Measurements from ENCODE around the gene CYBA.
A peak's percentile ranks its signal among the peaks of the same experiment; 100 is the strongest.

Gene CYBA

DNA sequence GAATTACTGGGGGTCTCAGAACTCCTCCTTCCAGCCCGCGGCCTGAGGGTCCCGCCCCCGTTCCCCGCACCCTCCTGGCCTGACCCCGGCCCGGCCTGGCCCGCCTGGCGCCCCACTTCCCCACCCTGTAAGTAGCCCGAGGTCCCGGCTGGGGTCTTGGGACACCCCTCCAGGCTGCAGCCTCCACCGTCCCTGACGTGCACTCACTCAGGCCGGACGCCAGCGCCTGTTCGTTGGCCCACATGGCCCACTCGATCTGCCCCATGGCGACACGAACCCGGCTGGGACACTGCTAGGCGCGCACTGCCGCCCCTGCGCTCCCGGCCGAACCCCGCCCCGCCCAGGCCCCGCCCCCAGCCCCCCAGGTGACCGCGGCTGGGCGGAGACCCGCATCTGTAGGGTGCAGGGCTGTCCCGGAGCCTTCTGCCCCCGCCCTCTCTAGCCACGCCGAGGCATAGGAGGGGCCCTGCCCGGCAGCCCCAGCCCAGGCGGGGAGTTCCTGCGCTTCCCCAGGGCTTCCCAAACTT, at the start of gene CYBA:
TSS of gene CYBA (minus strand) at position 305 of the 527 bp plus-strand sequence. CDS start at position 265, 40 bp downstream.
- DNase-seq = no peak

DNA sequence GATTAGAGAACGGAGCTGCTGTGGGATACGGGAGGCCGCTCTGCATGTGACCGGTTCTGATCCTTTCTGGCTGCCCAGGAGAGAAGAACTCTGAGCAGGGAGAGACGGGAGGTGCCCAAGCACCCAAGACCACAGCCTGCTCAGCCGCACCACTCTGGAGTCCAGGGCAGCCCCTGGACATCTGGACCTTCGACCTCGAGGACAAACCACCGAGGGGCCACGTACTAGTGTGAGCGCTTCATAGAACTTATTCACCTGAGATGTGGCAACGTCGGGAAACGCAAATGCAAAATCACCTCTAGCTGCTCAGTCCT, 49.4 kb upstream of the CYBA start:
- DNase-seq = no peak

DNA sequence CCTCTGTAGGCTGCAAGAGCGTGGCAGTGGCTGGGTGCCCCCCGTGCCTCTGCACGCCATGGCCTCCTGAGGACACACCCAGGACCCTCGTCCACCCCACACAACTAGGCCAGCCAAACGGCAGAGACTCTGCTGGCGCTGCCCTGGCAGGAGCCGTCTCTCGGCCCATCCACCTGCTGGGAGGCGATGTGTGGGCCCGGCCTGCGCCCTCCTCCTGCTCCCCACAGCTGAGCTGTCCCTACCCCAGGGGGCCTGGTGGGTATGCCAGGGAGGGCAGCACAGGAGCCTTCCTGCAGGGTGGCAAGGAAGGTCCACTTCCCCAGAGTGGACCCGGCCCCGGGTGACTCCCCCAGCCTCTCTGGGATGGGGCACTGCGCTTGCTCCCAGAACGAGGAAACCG, 48.3 kb upstream of the CYBA start:
- no peak for DNase-seq

DNA sequence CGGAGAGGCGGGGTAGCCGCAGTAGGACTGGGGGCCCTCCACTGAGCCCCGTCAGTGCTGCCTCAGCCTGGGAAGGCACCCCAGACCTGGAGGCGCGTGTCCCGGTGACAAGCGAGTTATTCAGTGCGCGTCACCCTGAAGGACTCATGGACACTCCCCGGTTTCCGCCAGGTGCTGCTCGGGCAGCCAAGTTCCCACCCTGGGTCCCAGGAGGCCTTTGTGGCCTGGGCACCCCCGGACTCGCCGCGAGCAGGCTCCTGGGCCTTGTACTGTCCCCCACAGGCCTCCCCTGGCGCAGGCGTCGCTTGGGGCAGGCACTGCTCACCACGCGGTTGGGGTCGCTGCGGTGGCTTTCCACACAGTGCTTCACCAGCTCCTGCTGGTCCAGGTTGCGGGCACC, 47.8 kb upstream of the CYBA start:
- no peak for DNase-seq

DNA sequence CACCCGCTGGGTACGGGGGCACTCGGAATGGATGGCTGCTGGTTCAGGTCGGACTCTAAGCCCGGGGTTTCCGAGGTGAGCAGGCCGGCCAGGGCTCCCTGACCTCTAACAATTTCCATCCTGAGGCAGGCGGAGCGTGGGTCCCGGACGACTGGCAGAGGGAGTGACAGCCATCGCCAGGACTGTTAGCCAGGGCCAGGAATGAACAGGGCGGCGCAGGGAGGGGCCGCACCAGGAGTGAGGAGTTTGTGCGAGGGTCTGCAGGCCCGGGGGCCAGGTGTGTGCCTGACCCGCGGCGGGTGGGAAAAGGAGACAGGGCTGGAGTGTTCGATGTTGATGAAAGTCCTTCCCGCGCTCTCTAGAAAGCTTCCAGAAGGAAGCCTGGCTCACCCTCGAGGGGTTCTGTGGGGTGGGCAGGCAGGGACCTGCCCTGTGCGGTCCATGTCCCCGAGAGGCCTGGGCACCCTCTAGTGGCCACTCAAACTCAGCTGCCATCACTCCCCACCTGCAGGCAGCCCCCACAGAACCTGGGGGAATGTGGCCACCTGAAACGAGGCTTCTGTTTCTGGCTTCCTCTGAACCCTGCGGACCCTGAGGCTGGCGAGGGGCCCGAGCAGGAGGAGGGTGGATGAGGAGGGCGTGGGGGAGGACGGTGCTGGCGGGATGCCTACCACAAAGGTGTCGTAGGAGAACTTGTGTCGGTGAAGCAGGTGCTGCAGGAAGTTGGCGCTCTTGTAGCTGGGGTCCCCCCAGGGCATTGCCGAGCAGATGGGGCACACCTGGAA, 47.2 kb upstream of the CYBA start:
- no peak for DNase-seq

DNA sequence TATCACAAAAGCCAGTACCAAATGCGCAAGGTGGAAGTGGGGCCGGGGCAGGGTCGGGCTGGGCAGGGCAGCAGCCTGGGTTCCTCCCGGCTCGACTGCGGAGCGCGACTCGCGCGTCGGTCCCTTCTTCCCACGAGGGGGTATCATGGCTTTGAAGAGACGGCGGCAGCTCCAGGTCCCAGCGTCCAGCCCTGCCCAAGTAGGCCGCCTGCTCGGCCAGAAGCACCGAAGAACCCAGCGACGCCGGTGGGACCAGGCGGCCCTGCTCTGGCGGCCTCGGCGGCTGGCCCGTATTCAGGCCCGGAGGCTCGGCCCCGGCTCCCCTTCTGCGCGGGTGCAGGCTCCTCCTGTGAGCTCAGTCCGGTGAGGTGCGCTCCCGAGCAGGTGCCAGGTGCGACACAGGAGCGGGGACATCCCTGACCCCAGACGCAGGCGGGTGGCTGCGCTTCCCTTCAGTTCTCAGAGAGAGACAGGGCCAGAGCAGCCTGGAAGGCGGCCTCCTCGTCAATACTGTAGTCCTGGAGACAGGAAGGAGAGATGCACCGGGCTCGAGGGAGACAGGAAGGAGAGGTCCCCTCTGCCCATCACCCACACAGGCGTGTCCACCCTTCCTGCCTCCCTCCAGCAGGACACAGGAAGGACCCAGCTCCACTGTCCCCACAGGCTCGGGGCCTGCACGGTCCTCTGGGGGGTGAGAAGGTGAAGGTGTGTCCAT, 46.4 kb upstream of the CYBA start:
- no peak for DNase-seq

DNA sequence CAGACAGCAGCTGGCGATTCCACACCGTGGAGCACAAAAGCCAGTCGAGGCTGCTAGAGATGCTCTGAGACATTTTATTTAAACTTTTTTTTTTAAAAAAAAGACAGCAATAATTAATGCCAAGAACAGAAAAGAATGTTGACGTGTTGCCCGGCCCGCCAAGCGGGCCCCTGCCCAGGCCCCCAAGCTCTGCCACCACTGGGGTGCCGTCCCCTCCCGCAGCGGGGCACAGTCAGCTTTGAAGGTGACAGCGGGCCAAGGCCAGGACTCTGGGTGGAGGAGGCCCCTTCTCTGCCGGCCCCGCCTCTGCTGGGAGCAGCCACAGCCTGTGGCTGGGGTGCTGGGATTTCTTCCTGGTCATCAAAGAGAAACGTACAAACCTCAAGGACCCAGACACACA, 45.6 kb upstream of the CYBA start:
- DNase-seq = no peak

DNA sequence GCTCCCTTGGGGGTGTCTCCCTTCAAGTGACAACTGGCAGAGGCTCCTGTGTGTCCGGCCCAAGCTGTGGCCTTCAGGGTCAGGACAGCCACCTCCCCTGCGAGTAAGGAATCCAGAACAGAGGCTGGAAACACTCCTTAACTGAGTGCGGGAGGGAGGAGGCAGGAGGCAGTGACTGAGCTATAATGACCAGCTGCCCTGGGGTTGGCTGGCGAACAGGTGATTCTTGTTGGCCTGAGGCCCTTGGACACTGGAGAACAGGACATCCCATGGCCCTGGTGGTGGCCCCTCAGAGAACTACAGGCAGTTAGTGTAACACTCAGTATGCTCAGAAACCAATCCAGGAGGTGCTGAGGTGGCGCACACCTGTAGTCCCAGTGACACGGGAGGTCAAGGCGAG, 44.9 kb upstream of the CYBA start:
- DNase-seq = no peak

DNA sequence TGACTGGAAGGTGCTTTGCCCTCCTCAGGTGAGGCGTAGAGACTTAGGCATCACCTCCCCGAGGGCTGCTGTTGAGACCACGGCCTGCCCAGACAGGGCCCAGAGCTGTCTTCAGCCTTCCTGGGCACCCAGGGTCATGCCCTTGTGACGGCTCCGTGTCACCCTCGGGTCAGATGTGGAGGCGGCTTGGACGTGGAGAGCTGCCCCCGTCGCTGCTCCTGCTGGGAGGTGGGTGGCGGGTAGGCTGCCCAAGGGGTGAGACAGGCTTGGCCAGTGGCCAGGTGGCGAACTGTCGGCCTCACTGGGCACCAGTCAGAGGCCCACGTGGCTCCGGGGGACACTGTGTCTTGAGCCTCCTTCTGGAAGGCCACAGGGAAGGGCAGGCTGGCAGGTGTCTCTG, 44.4 kb upstream of the CYBA start:
- DNase-seq = no peak

DNA sequence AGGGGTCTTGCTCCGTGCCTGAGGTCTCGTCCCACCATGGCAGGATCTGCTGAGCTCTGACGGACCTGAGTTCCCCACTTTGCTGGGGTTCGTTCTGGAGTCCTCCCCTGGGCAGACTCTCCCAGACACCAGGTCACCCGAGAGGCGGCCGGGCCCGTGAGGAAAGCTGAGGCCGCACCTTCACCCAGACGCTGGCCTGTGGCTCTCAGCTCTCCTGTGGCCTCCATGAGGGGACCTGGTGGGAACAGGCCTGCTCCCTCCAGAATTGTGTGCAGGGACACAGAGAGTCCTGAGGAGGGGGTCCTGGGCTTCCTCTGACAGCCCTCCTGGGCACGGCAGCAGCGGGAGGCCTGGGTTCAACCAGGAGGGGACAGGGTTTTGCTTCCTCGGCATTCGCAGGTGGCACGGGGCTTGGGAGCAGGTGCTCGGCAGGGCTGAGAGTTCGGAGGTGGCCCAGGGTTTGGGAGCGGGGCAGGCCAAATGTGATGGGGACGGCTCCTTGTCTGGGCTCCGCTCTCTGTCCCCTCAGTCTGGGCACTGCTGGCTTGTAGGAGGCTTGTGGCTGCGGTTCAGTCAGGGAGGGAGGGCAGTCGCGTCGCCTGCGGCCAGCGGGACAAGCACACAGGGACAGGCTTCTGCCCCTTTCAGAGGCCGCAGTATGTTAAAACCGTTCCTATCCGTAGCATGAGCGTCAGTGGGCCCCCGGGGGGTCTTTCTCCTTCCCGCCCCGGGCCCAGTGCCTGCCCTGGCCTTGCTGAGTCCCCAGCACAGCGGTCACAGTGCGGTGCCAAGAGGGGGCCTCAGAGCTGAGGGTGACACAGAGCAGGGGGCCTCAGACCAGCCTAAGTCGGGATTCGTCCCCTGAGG, 43.6 kb upstream of the CYBA start:
- no peak for DNase-seq

DNA sequence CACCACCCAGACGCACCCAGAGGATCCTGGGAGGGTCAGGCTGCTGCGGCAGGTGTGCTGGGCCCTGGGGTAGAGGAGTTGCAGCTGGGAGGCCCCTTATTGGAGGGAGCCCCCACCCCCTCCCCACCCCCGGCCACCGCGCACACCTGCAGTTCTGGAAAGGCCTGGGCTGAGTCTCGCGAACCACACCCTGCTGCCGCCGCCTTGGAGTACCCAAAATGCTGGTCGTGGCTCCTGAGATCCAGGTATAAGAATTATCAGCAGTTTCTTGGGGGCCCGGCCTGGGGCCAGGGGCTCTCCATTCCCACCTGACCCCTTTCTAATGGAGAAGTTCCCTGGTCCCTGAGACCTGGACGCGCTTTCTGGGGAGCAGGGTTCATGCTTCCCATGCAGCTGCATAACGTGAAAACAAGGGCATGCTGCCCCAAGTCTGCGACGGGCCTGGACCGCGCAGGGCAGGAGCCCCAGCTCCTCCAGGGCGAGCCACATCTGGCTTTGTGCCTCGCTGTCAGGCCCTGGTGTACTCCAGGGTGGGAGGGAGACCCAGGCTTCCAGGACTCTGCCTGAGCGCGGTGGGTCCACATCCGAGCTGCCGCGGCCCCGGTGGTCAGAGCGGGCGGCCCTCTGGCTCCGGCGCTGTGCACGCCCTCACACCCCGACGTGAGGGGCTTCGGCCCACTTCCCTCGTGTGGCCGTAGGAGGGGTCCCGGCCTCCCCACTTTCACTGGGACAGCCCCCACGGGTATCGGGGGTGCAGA, 42.7 kb upstream of the CYBA start:
- DNase-seq = no peak

DNA sequence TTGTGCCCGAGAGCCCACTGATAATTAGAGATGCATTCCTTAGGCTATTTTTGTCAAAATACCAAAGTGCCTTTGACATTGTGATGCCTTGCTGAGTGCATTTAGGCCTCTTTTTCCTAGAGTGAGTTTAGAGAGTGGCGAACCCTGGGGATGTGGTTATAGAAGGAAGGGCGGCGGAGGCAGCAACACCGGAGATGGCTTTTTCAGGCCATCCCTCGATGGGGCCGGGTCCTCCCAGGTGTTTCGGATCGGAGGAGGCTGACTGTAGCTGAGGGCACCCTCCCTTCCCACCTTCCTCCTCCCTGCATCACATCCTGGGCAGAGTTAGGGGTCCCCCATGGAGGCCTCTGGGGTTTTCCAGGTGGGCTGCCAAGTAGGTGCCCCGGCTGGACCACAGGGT, 42.0 kb upstream of the CYBA start:
- DNase-seq = no peak

DNA sequence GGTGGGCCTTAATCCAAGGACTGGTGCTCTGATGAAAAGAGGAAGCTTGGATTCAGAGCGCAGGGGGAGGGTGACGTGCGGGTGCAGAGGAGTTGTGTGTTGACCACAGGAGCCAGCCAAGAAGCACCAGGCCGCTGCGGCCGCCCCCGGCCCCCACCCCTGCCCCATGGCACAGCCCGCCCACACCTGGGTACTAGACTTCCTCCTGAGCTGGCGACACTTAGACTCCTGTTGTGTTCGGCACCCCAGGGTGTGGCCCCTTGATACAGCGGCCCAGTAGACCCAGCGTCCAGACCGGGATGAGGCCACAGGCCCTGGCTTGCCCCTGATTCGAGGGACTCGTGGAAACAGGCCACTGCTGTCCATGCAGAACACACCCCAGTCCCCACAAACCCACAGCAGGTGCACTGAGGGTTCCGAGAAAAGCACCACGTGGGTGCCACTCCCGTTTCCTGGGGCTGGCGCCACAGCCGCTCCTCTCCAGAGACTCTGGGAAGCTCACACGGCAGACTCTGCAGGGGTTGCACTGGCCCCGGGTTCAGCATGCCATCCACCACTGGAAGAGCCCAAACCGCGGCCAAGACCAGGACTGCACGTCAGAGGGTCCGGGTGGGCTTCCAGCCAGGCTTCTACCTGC, 41.2 kb upstream of the CYBA start:
- DNase-seq = no peak

DNA sequence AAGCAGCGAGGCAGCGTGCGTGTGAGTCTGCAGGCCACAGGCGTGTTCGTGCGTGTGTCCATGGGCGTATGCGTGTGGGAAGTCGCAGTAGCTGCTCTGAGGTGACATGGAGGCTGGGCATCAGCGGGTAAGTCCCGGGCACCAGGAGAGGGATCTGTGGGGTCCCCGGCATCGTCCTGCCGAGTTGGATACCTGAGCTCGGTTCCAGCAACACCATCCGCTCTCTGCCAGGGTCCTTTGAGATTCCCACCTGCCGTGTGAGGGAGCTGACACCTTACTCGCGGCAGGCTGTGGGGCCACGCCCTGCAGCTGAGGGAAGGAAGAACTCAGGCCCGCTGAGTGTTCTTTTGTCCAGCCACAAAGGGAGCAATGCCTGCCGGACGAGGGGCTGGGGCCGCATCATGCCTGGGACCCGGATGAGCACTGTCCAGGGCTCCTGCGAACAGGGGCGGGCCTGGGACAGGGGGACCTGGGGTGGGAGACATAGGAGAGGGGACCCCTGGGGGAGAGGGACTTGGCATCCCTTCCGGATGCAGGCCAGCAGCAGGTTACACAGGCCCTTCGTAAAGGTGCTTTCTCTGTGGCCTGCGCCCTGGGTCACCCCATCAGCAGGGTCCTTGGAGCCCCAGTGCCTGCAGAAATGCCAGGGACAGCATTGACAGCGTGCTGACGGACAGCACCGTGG, 40.4 kb upstream of the CYBA start:
- DNase-seq = no peak

DNA sequence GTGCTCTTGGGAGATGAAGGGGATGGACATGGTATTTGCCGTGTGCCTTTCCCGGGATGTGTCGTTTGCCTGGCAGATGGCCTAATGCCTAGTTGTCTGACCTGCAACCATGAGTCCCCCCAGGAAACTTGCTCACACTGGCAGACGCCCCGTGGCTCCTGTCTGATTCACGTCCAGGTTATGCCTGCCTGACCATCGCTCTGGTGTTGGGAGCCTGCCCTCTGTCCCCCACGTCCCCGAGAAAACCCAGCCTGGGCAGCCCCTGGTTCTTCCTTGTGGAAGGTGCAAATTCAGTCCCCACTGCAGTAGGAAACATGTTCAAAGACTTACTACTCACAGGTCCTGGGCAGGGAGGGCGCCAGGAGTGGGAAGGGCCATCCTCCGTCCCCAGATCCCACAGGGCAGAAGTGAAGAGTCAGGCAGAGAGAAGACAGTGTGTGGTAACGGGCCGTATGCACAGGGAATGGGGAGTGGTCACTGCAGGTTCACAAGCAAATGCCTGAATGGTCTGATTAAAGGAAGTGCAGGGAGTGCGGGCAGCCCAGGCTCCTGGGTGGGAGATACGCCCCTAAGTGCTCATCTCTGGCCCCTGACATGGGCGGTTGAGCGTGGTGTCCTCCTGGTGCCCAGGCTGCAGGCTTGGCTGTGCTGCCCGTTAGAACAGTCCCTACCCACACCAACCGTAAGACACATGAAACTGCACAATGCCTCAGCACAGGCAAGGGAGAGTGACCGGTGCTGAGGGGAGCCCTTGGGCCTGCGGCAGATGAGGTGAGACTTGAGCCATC, 39.7 kb upstream of the CYBA start:
- DNase-seq = no peak

DNA sequence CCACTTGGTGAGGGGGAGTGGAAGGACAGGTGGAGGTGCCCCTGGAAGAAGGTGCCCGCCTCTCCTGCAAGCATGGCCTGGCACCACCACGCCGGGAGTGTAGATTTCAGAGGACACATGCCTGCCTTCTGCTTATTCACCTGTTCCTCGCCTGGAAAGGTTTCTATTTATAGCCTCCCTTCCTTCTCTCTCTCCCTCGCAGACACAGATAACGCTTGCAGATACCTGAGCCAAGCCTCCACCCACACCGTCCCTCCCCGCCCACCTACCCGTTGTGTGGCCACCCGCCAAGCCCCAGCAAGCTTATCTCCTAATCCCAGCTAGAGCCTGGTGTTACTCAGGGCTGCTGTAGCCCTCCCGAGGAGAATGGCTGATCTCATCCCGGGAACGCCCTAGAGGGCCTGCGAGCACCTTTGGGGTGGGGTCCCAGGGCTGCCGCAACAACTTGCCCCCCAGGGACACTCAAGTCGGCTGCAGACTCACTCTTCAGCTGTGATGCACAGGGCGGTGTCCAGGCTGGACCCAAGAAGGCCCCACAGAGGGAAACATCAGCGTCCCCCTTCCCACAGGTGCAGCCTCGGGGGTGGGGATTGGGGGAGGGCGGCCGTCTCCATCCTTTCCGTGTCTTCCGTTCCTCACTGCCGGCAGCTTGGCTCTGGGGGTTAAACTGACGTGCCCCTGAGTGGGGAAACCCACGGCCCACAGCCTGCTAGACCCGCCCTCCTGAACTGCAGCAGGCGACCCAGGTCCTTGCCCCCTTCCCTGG, 37.3 kb upstream of the CYBA start:
- DNase-seq = no peak

DNA sequence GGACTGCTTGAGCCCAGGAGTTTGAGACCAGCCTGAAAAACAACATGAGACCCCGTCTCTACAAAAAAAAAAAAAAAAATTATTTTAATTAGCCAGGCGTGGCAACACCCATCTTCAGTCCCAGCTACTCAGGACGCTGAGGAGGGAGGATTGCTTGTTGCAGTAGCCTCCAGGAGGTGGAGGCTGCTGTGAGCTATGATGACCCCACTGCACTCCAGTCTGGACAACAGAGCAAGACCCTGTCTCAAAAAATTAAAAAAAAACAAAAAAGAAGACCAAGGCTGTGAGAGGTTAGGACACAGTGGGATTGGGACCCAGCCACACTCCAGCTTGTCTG, 36.8 kb upstream of the CYBA start:
- no peak for DNase-seq

DNA sequence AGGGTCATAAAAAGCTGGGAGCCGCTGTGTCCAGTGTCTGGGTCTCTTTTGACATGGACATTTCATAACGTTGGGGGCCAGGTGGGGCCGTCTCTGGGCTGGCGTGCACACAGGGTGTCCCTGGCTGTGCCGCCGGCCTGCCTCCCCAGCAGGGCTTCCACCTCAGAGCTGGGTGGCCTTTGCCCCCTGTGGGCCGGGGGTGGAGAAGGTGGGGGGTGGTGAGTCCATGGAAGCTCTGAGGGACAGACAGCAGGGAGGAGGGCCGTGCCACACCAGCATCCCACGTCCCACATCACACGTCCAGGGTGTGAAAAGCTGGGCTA, 36.4 kb upstream of the CYBA start:
- no peak for DNase-seq

DNA sequence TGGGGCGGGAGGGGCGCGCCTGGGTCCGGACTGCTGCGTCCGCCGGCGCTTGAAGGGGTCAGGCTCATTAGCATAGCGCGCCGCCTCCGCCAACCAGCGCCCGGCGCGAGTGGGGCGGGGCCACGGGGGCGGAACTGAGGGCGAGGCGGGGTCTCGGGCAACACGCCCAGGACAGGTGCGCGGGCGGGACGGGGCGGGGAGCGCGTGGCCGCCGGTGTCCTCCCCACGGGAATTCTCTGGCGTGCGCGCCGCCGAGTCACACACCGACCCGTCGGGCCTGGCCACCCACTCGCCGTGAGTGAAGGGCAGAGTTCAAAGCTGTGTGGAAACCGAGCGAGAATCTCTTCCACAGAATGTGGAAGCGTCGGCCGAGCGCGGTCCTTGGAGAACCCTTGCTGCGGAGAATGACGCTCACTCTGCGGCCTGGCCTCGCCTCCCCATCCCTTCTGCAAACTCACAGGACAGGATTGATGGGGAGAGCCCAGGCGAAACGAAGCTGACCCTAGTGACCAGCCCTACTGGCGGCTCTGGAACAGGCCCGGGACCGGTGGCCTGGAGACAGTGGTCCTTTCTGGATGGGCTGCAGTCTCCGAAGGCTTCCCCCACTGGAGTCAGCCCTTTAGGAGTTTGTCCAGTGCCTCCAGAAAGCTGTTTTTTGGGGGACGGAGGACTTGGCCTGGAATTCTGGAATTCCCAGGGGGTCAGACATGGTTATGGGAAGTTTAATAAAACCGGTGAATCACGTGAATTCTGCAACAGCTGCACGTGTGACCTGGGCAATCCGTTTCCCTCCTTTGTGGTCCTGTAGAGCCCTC, 35.8 kb upstream of the CYBA start, which contains the start of gene SNAI3:
TSS of gene SNAI3 (minus strand) at position 69 of the 815 bp plus-strand sequence. CDS start 101 bp downstream, outside the sequence.
- DNase-seq = peak; percentile 65

All from NCI-H2227 treated with DMSO at 0.1 percent for 48 hours (cell line).